ENCODE results near the gene FERMT3.

The FERMT3 gene

DNA sequence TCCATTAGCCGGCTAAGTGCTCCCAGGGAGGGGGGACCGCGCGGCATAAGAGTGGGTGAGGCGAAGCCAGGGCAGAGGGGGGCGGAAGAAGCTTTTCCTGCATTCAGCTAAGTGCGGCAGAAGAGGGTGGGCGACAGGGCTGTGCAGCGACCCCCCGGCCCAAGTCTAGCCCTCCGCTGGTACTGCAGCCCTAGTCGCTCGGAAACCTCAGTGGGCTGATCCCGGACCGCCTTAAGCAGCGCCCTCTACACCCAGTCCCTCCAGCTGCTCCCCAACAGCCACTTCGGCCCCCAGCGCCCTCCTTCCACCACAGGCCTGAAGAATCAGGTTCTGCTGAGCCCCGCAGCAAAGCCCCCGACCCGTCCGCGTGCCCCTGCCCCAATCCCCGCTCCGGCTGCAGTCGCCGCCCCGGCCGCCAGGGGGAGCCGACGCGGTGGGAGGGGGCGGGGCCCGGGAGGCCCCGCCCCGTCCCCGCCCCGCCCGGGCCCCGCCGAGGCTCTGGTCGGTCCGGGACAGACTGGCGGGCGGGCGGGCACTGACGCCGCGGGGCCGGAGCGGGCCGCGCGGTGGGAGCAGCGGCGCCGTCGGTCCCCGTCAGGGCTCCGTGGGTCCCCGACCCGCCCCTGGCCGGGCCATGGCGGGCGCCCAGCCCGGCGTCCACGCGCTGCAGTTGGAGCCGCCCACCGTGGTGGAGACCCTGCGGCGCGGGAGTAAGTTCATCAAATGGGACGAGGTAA lies 44.7 kb downstream of the FERMT3 start, which contains the start of gene PLCB3:
Gene PLCB3, plus strand, starts transcription at position 515 of the 737 bp plus-strand sequence. Its CDS starts 120 bp downstream, at position 635.
- DNase-seq: peak; percentile 86

DNA sequence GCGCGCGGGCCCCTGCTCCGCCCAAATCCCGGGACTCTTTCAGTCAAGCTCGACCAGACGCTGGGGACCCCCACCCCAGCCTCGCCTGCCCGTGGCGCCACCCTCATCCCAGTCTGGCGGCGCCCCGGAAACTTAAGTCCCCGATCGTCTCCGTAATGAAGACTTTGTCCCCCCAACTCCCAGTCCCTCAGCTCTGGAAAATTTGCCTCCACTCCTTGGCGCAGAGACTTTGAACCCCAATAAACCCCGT lies 45.2 kb downstream of the FERMT3 start:
- no peak for DNase-seq

DNA sequence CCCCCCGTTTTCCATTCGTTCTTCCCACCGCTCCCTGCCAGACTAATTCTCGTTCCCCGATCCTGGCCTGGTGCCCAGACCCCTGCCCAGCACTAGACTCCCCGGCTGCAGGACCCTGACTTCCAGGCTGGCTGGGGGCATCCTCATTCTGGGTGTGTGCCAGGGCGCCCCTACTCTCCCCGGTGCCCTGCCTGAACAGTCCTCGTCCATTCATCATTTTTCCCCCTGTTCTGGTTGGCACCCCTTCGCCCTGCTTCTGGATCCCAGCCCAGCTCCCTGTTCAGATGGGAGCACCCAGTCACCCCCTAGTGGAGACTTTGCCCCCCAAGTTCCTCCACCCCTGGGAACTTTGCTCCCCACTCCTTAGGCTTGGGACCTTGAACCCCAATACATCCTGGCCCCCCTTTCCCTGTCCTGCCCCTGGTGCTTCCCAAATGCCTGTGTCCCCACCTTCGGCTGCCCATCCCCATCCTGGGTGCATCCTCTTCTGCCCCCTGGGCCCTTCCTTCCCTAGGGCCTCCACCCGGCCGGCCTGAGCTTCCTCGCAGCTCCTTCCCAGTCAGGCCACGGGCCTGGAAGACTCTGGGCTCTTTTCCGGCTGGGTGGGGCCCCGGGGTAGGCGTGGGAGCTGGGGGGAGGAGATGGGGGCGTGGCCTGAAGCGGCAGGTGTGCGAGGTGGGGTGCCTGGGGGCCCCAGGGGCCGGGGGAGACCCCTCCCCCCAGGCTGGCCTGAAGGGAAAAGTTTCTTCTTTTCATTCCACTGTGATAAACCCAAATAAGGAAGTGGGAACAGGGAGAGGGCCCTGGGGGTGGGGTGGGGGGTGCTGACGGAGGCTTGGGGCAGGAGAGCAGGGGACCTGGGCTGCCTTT lies 45.7 kb downstream of the FERMT3 start:
- DNase-seq: peak; percentile 61

DNA sequence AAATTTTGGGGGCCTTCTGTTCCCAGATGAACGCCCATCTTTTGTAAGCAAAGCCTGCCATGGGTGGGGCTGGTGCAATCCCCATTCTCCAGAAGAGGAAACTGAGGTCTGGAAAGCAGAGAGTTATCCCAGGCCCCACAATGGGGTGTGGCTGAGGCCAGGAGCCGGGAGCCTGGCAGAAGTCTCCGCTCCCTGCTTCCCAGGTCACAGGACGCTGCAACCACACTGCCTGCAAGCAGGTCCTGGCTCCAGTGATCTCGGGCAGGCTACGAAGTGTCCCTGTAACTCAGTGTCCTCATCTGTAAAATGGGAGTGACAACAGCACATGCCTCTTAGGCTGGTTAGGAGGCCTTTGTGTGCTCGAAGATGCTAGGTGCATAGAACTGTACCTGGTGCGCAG lies 46.5 kb downstream of the FERMT3 start:
- DNase-seq: no peak

GRCh38 chr11:64253481-64253880 lies 47.0 kb downstream of the FERMT3 start:
- DNase-seq: no peak

GRCh38 chr11:64254326-64254725 lies 47.8 kb downstream of the FERMT3 start:
- DNase-seq: no peak

- no peak for DNase-seq
Observed at GRCh38 chr11:64255135-64256128, 48.9 kb downstream of the FERMT3 start.

DNA sequence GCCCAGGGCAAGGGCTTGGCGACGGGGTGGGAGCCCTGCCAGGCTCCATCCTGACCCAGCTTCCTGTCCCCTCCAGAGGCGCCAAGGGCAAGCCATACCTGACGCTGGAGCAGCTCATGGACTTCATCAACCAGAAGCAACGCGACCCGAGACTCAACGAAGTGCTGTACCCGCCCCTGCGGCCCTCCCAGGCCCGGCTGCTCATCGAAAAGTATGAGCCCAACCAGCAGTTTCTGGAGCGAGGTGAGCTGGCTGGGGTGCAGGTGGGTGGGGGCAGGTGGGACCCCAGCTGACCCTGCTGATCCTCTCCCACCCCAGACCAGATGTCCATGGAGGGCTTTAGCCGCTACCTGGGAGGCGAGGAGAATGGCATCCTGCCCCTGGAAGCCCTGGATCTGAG lies 49.8 kb downstream of the FERMT3 start:
- DNase-seq: no peak

DNA sequence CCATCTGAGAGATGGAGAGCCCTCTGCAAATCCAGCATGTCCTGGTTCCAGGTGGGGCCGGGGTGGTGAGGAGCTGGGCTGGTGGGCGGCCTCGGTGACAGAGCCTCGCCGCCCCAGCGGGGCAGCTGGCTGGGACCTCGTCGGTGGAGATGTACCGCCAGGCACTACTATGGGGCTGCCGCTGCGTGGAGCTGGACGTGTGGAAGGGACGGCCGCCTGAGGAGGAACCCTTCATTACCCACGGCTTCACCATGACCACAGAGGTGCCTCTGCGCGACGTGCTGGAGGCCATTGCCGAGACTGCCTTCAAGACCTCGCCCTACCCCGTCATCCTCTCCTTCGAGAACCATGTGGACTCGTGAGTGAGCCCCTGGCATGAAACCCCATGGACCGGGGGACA lies 51.8 kb downstream of the FERMT3 start:
- DNase-seq: no peak

DNA sequence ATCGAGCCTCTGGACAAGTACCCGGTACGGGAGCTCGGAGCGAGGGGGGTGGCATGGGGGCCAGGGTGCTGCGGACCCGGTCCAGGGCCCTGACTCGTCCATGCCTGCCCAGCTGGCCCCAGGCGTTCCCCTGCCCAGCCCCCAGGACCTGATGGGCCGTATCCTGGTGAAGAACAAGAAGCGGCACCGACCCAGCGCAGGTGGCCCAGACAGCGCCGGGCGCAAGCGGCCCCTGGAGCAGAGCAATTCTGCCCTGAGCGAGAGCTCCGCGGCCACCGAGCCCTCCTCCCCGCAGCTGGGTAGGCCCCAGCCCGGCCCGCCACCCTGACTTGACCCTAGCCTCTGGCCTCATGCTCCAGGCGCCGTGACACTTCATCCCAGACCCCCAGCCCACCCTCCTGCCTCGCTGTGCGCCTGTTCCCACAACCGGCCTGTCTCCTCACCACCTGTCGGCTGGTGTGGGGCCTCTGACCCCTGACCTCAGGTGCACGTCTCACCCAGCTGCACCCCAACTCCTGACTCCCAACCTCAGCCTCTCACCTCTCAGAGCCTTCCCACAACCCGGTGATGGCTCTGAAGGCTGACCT lies 52.5 kb downstream of the FERMT3 start:
- DNase-seq: no peak

DNA sequence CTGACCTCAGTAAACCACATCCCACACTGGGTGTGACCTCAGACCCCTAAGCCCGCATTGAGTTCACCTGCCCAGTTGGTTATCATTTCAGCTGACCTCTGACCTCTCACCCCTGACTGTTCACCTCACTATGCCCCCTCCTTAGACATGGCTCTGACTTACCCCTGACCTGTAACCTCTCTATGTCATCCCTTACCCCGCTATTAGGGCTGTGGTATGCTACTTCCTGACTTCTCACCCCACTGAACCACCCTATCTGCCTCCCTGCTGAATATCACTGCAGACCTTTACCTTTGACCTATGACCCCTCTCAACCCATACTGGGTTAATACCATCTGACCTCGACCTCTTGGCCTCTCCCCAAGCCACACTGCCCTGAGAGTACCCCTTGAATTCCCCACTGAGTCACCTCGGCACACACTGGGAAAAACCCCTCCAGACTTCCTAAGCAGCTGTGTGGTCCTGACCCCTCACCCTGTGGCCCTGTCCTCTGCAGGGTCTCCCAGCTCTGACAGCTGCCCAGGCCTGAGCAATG lies 53.1 kb downstream of the FERMT3 start:
- DNase-seq: peak; percentile 66

- DNase-seq: no peak
Observed at GRCh38 chr11:64260147-64260708, 53.7 kb downstream of the FERMT3 start.

DNA sequence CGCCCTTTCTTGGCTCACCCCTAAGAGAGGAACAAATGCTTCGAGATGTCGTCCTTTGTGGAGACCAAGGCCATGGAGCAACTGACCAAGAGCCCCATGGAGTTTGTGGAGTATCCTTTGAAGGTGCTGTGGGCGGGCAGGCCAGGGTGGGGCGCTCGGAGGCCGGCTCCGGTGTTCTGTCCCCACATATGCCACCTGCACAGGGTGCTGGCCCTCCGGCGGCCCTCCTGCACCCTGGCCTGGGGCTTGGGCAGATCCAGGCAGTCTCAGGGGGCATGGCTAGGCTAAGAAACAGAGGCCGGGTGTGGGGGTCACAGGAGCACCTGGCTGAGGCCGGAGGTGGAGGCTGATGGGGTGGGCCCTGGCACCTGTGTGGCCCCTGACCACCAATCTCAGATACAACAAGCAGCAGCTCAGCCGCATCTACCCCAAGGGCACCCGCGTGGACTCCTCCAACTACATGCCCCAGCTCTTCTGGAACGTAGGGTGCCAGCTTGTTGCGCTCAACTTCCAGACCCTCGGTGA lies 55.1 kb downstream of the FERMT3 start:
- DNase-seq: no peak

DNA sequence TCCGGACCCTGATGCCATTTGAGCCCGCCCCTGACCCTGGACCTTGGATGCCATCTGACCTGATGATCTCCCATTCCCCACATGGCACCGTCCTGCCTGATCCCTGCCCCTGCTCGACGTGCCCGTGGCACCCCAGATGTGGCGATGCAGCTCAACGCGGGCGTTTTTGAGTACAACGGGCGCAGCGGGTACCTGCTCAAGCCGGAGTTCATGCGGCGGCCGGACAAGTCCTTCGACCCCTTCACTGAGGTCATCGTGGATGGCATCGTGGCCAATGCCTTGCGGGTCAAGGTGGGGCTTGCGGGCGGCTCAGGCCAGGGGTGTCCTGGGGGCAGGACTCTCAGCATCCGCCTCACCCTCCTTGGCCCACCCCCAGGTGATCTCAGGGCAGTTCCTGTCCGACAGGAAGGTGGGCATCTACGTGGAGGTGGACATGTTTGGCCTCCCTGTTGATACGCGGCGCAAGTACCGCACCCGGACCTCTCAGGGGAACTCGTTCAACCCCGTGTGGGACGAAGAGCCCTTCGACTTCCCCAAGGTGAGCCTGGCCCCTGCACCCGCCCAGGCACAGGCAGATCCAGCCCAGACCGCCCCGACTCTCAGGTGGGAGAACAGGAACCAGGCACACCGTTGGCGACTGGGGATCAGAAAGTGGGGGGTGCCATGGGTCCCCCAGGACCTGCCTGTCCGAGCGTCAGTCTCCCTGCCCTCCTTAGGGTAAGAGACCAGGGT lies 55.9 kb downstream of the FERMT3 start:
- DNase-seq: no peak

GRCh38 chr11:64263021-64263946 lies 56.8 kb downstream of the FERMT3 start:
- no peak for DNase-seq

DNA sequence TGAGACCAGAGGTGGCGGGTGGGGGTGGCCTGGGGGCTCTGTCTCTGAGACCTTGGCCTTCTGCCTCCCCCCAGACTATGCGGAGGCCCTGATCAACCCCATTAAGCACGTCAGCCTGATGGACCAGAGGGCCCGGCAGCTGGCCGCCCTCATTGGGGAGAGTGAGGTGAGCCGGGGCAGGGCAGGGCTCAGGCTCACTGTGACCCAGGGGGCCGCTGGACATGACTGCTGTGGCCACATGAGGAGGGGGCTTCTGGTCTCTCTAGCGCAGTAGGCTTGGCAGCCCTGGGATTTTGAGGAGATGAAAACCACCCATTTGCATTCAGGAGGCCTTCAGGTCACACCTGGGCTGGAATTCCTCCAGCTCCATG lies 57.4 kb downstream of the FERMT3 start:
- DNase-seq: no peak

DNA sequence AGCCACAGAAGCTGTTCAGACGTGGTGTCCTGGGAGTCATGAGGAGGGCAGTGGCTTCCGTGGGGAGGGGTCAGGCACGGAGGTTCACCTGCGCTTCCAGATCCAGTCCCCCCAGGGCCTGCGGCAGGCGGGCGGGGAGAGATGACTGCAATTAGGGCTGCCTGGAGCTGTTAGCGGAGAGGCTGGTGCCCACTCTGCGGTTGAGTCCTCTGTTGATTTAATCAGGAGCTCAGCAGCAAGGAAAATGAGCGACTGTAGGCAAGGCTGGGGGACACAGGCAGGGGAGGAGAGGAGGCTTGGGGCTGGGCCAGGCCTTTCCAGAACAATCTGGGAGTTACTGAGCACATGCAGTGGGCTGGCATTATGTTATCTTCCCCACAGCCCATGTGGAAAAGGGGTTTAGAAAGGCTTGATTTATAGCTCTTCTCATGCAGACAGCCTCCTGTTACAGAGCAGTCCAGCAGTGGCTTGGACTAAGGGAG lies 57.9 kb downstream of the FERMT3 start:
- no peak for DNase-seq

GRCh38 chr11:64265176-64266160 lies 58.9 kb downstream of the FERMT3 start:
- DNase-seq: no peak

- no peak for DNase-seq
Observed at GRCh38 chr11:64266339-64266738, 59.8 kb downstream of the FERMT3 start.
